Kidney tubule cell (primary cell): ENCODE results near the gene CAMTA1.
A peak's percentile ranks its signal among the peaks of the same experiment; 100 is the strongest.

ENCODE experiments used
- DNase-seq: peaks from one replicate; pipeline ENCODE4 v3.0.0-alpha.2; 2018; ENCODE audit warnings: low spot score

The CAMTA1 gene

GRCh38 chr1:7287013-7287412, 501.8 kb downstream of the CAMTA1 start:
- no peak for DNase-seq

- DNase-seq = no peak
These were observed 503.7 kb downstream of the CAMTA1 start for GRCh38 chr1:7288992-7289391.

- no peak for DNase-seq
These were observed 504.4 kb downstream of the CAMTA1 start for GRCh38 chr1:7289694-7290093.

- no peak for DNase-seq
These were observed 506.0 kb downstream of the CAMTA1 start for GRCh38 chr1:7290971-7291970.

GRCh38 chr1:7292036-7292681, 506.9 kb downstream of the CAMTA1 start:
- no peak for DNase-seq

GRCh38 chr1:7292714-7293419, 507.6 kb downstream of the CAMTA1 start:
- no peak for DNase-seq

GRCh38 chr1:7293702-7294629, 508.7 kb downstream of the CAMTA1 start:
- DNase-seq = no peak

- no peak for DNase-seq
These were observed 509.4 kb downstream of the CAMTA1 start for GRCh38 chr1:7294636-7295035.

GRCh38 chr1:7295946-7296345, 510.7 kb downstream of the CAMTA1 start:
- DNase-seq = no peak

GRCh38 chr1:7296968-7297367, 511.7 kb downstream of the CAMTA1 start:
- no peak for DNase-seq

- no peak for DNase-seq
These were observed 512.9 kb downstream of the CAMTA1 start for GRCh38 chr1:7298145-7298544.

GRCh38 chr1:7298749-7299151, 513.5 kb downstream of the CAMTA1 start:
- DNase-seq = peak; percentile 68

GRCh38 chr1:7299329-7299799, 514.1 kb downstream of the CAMTA1 start:
- peak; percentile 96 for DNase-seq

- DNase-seq = peak; percentile 40
These were observed 514.7 kb downstream of the CAMTA1 start for GRCh38 chr1:7299994-7300393.

GRCh38 chr1:7300893-7301663, 515.8 kb downstream of the CAMTA1 start:
- peak; percentile 92 for DNase-seq

- DNase-seq = no peak
These were observed 516.4 kb downstream of the CAMTA1 start for GRCh38 chr1:7301664-7301981.

GRCh38 chr1:7302126-7302525, 516.9 kb downstream of the CAMTA1 start:
- DNase-seq = no peak

- peak; percentile 20 for DNase-seq
These were observed 517.6 kb downstream of the CAMTA1 start for GRCh38 chr1:7302873-7303272.

- DNase-seq = no peak
These were observed 518.5 kb downstream of the CAMTA1 start for GRCh38 chr1:7303554-7304317.

GRCh38 chr1:7313081-7313546, 527.9 kb downstream of the CAMTA1 start:
- peak; percentile 11 for DNase-seq
